SK-N-SH treated with all-trans-retinoic acid at 6 μM for 48 hours (cell line): ENCODE data around the gene FERMT2.

ENCODE experiments used
- ZC3H10 ChIP-seq: fragments of 250-450 bp; sonication (Bioruptor Pico); IDR thresholded peaks from 2 replicates; pipeline ENCODE4 v1.5.1; 2021; ENCODE audit warnings: mild to moderate bottlenecking, moderate library complexity
- TF ChIP-seq, protein P1 (sequence below): fragments of 250-450 bp; sonication (Bioruptor Pico); IDR thresholded peaks from 2 replicates; pipeline ENCODE4 v1.8.0; 2020; ENCODE audit warnings: mild to moderate bottlenecking, moderate library complexity, borderline replicate concordance

DNA sequence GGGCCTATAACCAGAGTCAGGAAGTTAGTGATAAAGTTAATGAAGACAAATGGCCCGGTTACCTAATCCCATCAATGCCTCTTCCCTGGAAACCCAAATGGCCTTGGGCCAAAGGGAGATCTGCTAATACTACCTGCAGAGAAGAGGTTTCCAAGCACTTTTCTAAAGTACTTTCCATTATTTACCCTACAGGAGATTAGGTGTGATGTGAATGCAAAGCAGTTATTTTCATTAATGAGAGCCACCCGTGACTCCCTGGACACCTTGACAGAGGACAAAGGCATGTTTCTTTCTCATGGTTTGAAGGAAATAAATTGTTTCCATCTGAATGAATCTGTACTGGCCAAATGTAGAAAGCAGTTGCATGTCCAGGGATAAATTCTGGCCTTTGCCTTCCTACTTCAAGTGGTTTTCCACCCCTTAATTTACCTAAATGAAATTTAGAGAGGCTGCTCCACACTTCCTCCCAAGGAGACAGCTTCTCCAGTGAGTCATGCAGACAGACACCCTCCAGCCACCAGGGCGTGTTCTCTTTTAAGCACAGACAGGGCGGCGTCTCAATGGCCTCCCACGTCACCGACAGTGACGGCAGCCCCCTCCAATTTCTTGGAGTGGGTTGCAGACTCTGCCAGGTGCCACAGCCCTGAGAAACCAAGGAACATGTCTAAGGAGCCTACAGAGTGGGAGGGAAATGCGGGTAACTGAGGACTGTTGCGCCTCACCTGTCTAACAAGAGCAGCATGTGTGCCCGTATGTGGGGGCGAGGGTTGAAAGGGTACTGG is 115.5 kb downstream of the FERMT2 start:
- TF ChIP-seq, protein P1, sequence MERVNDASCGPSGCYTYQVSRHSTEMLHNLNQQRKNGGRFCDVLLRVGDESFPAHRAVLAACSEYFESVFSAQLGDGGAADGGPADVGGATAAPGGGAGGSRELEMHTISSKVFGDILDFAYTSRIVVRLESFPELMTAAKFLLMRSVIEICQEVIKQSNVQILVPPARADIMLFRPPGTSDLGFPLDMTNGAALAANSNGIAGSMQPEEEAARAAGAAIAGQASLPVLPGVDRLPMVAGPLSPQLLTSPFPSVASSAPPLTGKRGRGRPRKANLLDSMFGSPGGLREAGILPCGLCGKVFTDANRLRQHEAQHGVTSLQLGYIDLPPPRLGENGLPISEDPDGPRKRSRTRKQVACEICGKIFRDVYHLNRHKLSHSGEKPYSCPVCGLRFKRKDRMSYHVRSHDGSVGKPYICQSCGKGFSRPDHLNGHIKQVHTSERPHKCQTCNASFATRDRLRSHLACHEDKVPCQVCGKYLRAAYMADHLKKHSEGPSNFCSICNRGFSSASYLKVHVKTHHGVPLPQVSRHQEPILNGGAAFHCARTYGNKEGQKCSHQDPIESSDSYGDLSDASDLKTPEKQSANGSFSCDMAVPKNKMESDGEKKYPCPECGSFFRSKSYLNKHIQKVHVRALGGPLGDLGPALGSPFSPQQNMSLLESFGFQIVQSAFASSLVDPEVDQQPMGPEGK (CRISPR knock-in tag), result no peak
- no peak for TF ChIP-seq ZC3H10 (CRISPR knock-in tag)
